K562 (cell line): Measurements from ENCODE around the gene PSMD2.

ENCODE experiments used
- CHD2 ChIP-seq: IDR thresholded peaks from 2 replicates; pipeline ENCODE4 v1.6.1; 2011; ENCODE audit warnings: low read depth, low read length
- DPF2 ChIP-seq: fragments of 450-650 bp; IDR thresholded peaks from 2 replicates; pipeline ENCODE4 v1.6.1; 2016
- RAD21 ChIP-seq, 2 experiments: fragments of 250-450 bp in 1 of 2; fragments of 450-650 bp in 1 of 2; sonication (Bioruptor Pico) in 1 of 2; formaldehyde crosslinking in 1 of 2; IDR thresholded peaks in 1 of 2; conservative IDR thresholded peaks in 1 of 2; 2 replicates each; pipeline versions ENCODE4 v1.4.0 to v1.8.0; 2020 to 2022; ENCODE audit warnings: mild to moderate bottlenecking in 2 of 2, moderate library complexity in 1 of 2
- SMAD3 ChIP-seq: fragments of 450-650 bp; formaldehyde crosslinking; conservative IDR thresholded peaks from 2 replicates; pipeline ENCODE4 v1.4.0; 2020; ENCODE audit warnings: mild to moderate bottlenecking
- TBP ChIP-seq: optimal IDR thresholded peaks from 2 replicates; pipeline ENCODE3; 2011; ENCODE audit warnings: low read depth, low read length, improper control_type of control experiment
- XRCC3 ChIP-seq: fragments of 450-650 bp; IDR thresholded peaks from 2 replicates; pipeline ENCODE4 v1.6.1; 2017; ENCODE audit warnings: mild to moderate bottlenecking, moderate library complexity
- ZNF253 ChIP-seq: fragments of 250-450 bp; sonication (Bioruptor Pico); conservative IDR thresholded peaks from 2 replicates; pipeline ENCODE4 v1.6.1; 2021; ENCODE audit warnings: mild to moderate bottlenecking
- ZNF263 ChIP-seq: sonication (generic); formaldehyde crosslinking; IDR thresholded peaks from 2 replicates; pipeline ENCODE4 v1.8.0; 2022; ENCODE audit warnings: mild to moderate bottlenecking, missing genetic modification reagents, borderline replicate concordance
- ZSCAN29 ChIP-seq: fragments of 450-650 bp; IDR thresholded peaks from 2 replicates; pipeline ENCODE4 v1.6.1; 2017
- TF ChIP-seq, protein P1 (sequence below), 3 experiments: IDR thresholded peaks in 2 of 3; conservative IDR thresholded peaks in 1 of 3; 2 replicates each; pipeline ENCODE4 v1.5.1; 2011 to 2012; ENCODE audit warnings: low read length in 3 of 3, mild to moderate bottlenecking in 3 of 3, control low read depth in 2 of 3, improper control_type of control experiment in 1 of 3, inconsistent platforms in 1 of 3, low read depth in 1 of 3, mixed read lengths in 1 of 3, moderate library complexity in 1 of 3; ENCODE audit not compliant: insufficient read depth in 2 of 3
- TF ChIP-seq, protein P2 (sequence below): IDR thresholded peaks from 2 replicates; pipeline ENCODE4 v1.6.1; 2016; ENCODE audit warnings: missing genetic modification characterization, missing compliant biosample characterization

DNA sequence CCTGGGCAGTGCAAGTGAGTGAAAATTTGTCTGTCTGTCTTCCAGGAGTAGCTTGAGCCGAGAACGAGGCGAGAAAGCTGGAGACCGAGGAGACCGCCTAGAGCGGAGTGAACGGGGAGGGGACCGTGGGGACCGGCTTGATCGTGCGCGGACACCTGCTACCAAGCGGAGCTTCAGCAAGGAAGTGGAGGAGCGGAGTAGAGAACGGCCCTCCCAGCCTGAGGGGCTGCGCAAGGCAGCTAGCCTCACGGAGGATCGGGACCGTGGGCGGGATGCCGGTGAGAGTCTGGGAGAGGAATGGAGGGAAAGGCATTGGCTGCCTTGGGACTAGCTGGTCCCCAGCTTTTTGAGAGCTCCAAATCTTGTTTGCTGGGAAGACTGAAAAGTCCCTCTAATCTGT, 28.1 kb downstream of the PSMD2 start:
- TF ChIP-seq DPF2 (no peak), SMAD3 (CRISPR knock-in tag) (no peak), ZNF263 (CRISPR knock-in tag) (no peak), RAD21 (CRISPR knock-in tag; conservative IDR thresholded peaks at IDR 0.05 in 1 of 2, IDR thresholded peaks at IDR 0.05 in 1 of 2) (no peak), ZSCAN29 (no peak), XRCC3 (no peak), TBP (no peak), ZNF253 (CRISPR knock-in tag) (no peak), CHD2 (no peak)
- TF ChIP-seq, protein P1, sequence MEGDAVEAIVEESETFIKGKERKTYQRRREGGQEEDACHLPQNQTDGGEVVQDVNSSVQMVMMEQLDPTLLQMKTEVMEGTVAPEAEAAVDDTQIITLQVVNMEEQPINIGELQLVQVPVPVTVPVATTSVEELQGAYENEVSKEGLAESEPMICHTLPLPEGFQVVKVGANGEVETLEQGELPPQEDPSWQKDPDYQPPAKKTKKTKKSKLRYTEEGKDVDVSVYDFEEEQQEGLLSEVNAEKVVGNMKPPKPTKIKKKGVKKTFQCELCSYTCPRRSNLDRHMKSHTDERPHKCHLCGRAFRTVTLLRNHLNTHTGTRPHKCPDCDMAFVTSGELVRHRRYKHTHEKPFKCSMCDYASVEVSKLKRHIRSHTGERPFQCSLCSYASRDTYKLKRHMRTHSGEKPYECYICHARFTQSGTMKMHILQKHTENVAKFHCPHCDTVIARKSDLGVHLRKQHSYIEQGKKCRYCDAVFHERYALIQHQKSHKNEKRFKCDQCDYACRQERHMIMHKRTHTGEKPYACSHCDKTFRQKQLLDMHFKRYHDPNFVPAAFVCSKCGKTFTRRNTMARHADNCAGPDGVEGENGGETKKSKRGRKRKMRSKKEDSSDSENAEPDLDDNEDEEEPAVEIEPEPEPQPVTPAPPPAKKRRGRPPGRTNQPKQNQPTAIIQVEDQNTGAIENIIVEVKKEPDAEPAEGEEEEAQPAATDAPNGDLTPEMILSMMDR (IDR thresholded peaks at IDR 0.05 in 2 of 3, conservative IDR thresholded peaks at IDR 0.05 in 1 of 3; ENCODE audit: insufficient read depth in 2 of 3, low read depth in 1 of 3, low read length in 3 of 3) = no peak
- TF ChIP-seq, protein P2, sequence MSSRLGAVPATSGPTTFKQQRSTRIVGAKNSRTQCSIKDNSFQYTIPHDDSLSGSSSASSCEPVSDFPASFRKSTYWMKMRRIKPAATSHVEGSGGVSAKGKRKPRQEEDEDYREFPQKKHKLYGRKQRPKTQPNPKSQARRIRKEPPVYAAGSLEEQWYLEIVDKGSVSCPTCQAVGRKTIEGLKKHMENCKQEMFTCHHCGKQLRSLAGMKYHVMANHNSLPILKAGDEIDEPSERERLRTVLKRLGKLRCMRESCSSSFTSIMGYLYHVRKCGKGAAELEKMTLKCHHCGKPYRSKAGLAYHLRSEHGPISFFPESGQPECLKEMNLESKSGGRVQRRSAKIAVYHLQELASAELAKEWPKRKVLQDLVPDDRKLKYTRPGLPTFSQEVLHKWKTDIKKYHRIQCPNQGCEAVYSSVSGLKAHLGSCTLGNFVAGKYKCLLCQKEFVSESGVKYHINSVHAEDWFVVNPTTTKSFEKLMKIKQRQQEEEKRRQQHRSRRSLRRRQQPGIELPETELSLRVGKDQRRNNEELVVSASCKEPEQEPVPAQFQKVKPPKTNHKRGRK (tag) = no peak
